NCI-H1417 (cell line): Measurements from ENCODE around the gene MRPL42.
A peak's percentile ranks its signal among the peaks of the same experiment; 100 is the strongest.
"Not testable (repeated sequence)": the region's sequence is repeated elsewhere in the genome, so short reads cannot be mapped to it uniquely, and the experiment has no call there.

Experiments
- DNase-seq, 3 experiments: peaks; one replicate each; lab custom pipeline; 2025; lab: John Stamatoyannopoulos, UW

Gene MRPL42

DNA sequence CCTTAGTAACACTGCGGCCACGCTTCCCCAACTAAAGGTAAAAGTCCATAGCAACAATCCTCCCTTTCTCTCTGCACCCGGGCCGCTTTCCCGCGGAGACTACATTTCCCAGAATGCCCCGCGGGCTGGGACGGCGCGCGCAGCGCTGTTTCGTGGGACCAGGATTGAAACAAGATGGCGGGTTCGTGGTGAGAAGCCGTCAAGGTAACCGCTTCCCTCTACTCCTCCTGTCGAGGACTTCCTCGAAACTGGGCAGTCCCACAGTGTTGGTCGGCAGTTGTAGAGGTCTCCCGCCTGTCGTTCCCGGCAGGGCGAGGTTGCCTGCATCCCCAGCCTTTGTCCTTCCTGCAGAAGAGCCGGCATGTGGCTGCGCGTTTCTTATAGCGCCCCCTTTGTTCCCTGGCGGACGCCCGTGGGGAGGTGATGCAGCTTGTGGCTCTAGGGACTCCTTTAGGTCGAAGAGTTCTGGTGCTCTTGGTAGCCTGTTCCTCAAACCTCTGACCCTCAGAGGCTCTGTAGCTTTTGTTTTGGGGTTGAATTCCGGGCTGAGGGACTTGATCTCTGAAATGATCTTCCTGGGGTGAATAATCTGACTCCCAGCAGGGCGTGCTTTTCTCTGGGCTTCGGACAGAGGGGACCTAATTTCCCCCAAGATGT, at the start of gene MRPL42:
TSS of gene MRPL42 (plus strand) at position 164 of the 657 bp plus-strand sequence. CDS start 1,772 bp downstream, outside the sequence.
- DNase-seq = peak; percentile 94 to 97 (median 94)

- DNase-seq = no peak
These were observed 49.3 kb upstream of the MRPL42 start for GRCh38 chr12:93417967-93418480.

DNA sequence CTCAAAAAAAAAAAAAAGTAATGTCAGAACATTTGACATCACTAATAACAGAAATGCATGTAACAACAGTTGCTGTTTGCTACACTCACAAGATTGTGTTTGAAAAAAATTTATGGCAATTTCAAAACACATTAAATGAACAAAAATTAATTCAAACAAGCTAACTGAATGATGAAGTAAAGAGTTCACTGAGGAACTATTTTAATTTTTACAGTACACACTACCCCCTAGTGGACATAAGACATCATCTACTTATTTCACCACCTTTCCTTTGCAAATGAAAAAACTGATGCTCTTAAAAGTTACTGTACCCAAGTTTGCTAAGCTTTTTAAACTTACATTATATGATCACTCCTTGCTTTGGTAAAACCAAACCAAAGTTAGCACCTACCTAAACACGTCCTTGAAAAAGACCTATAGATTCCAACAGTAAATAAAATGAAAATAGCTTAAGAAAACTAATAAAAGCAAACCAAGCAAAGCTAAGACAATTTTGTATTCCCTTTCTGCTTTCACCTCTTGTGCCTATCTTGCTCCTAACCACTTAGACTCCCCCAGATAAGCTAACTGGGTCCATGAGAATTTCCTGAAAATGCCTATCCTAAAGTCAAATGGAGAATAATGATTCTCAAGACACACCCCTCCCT, 47.8 kb upstream of the MRPL42 start:
- peak in 2 of 3 experiments; percentile 58 to 62 for DNase-seq

GRCh38 chr12:93422050-93422449, 45.3 kb upstream of the MRPL42 start:
- no peak for DNase-seq

GRCh38 chr12:93425736-93426411, 41.4 kb upstream of the MRPL42 start:
- DNase-seq = no peak

- no peak for DNase-seq
These were observed 40.9 kb upstream of the MRPL42 start for GRCh38 chr12:93426412-93426805.

GRCh38 chr12:93427779-93428564, 39.3 kb upstream of the MRPL42 start:
- DNase-seq = no peak

GRCh38 chr12:93429448-93429847, 37.9 kb upstream of the MRPL42 start:
- DNase-seq = no peak

DNA sequence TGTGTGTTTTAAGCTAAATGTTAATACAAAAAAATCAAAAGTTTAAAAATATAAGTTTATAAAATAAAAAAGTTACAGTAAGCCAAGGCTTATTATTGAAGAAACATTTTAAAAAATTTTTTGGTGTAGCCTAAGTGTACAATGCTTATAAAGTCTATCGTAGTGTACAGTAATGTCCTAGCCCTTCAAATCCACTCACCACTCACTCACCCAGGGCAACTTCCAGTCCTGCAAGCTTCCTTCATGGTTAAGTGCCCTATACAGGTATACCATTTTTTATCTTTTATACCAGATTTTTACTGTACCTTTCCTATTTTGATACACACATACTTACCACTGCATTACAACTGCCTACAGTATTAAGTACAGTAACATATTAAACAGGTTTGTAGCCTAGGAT, 37.5 kb upstream of the MRPL42 start:
- DNase-seq = no peak

- no peak for DNase-seq
These were observed 37.0 kb upstream of the MRPL42 start for GRCh38 chr12:93430280-93430679.

- not testable (repeated sequence) for DNase-seq
These were observed 35.3 kb upstream of the MRPL42 start for GRCh38 chr12:93432031-93432430.

- DNase-seq = no peak
These were observed 33.0 kb upstream of the MRPL42 start for GRCh38 chr12:93434256-93434865.

GRCh38 chr12:93438266-93439050, 28.9 kb upstream of the MRPL42 start:
- DNase-seq = no peak

DNA sequence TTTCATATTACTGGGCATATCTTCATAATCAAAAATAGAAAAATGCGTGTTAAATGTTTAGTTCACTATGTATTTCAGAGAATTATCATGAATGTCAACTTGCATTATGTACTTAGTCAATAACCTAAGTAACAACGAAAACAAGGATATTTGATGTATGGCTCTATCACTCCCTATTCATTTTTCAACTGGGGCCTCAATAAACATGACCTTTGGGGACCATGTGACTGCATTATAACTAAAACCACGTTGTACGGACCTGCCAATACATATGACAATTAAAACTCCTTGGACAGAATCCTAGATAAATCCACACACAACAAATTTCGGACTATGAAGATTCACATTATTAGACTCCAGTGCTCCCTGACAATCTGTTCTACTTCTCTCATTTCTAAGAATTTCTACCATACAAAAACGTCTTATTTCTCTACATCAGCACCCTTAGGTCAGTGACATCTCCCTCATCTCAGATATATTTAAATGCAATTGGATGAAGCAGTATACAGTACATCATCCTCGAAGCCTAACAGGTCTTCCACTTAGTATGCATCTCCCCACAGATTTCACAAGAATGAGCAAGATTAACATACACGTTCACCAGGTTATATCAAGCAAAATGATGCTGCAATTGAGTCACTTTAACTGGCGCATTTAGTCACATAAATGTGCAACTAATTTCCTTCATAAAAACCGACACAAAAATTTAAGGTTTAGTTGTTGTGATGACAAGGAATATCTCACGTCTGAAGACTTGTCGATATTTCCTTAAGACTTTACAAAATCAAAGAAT, 27.1 kb upstream of the MRPL42 start:
- DNase-seq = no peak

DNA sequence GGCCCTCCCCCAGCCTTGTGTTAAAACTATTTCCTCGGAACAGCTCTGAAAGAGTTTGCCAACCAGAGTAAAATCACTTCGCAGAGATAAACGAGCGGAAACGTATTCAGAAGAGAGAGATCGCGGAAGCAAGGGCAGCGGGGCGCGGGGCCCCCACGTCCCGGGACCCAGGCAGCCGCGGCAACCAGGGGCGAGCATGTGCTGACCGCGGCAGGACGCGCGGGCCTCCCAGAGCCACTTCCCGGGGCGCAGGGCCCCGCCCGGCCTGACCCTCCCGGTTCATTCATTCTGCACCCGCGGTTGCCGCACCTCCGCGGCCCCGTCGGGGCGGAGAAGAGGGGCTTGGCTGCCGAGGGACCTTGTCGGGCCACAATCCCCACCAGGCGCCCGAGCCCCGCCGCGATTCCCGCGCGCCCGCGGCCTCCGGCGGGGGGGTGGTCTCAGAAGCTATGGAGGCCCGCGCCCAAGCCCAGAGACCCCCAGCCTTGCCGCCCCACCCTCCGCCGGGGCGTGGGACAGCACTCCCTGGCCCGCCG, 26.2 kb upstream of the MRPL42 start:
- peak in 2 of 3 experiments; percentile 64 for DNase-seq

- DNase-seq = peak; percentile 97 to 99 (median 98)
These were observed 25.5 kb upstream of the MRPL42 start, which contains the start of gene UBE2N for GRCh38 chr12:93441617-93442410. UBE2N (minus strand) TSS chr12:93441947; CDS start chr12:93441884, 63 bp downstream.

DNA sequence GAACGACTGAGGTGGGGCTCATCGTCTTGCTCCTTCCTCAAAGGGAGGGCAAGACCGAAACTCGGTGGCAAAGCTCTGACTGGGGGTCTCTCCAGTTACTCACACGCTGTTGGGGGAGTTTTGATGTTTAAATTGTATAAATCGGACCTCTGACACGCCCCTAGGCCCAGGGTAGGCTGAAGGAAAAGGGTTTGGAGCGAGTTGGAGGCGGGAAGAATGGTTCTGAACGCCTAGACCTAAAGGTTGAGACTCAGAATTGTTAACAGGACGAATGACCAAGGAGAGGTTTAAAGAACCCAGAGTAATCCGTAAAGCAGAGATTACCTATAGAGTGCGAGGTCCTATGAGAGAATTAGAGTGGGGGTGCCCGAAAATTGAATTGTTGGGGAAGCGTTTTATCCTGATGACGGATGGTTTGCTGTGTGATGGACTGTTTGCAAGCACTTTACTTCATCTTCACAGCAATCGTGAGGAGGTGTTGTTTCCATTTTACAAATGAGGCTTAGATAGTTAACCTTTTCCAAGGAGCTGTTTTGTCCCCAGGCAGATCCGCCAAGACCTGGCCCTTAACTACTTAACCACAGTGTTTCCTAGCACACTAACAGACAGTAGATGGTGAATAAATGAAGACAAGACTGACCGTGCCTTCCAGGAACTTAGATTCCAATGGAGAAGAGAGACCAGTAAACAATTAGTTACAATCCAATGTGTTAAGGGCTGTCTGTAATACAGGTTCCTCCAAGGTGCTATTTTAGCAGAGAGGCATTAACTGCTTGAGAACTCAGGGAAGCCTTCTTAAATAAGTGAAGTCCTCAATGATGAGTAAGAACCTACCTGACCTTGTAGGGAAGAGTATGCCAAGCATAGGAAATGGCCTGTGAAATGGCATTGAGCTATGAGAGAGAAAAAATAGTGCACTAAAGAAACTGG, 24.6 kb upstream of the MRPL42 start:
- DNase-seq = no peak

DNA sequence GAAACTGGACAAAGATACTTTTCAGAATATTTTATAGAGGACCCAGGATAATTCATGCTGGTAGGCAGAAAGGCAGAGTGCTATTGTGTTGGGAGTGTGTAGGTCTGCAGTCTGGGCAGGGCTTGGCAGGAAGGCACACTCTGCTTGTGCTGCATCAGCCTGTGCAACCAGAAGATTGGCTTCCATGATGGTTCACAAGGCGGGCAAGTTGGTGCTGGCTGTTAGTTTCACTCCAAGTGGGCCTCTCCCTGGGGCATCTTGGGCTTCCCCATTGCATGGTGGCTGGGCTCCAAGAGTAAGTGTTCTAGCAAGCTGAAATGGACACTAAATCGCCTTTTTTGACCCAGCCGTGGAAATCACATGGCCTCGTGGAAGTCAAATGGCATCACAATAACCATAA, 23.7 kb upstream of the MRPL42 start:
- DNase-seq = no peak
